ENCODE measurements around the gene BDKRB1.

- TF ChIP-seq POLR2A (IDR thresholded peaks at IDR 0.05), result no peak
- no peak for TF ChIP-seq CTCF (IDR thresholded peaks at IDR 0.05)
Observed at GRCh38 chr14:96257900-96258299, 1.9 kb downstream of the BDKRB1 start.
